Right lobe of liver (tissue), 4 donors: ENCODE results near the gene SOBP.

Source experiments
- POLR2A ChIP-seq: fragments of 450-650 bp; IDR thresholded peaks from one replicate; pipeline ENCODE4 v1.6.1; 2017; ENCODE audit warnings: antibody characterized with exemption, mild to moderate bottlenecking
- TF ChIP-seq, protein P1 (sequence below), 4 donors: fragments of 200-600 bp in 3 of 4; fragments of 450-650 bp in 1 of 4; IDR thresholded peaks; one replicate each; pipeline versions ENCODE4 v1.5.1 to v1.8.0; 2016 to 2022; ENCODE audit warnings: antibody characterized with exemption in 4 of 4, mild to moderate bottlenecking in 2 of 4
- donor health status: DM: no; HTN: no; CAD: no.
- donor health status: DM: no; HTN: no; CAD: no.
- donor health status: DM: no; HTN: yes; CAD: no.

DNA sequence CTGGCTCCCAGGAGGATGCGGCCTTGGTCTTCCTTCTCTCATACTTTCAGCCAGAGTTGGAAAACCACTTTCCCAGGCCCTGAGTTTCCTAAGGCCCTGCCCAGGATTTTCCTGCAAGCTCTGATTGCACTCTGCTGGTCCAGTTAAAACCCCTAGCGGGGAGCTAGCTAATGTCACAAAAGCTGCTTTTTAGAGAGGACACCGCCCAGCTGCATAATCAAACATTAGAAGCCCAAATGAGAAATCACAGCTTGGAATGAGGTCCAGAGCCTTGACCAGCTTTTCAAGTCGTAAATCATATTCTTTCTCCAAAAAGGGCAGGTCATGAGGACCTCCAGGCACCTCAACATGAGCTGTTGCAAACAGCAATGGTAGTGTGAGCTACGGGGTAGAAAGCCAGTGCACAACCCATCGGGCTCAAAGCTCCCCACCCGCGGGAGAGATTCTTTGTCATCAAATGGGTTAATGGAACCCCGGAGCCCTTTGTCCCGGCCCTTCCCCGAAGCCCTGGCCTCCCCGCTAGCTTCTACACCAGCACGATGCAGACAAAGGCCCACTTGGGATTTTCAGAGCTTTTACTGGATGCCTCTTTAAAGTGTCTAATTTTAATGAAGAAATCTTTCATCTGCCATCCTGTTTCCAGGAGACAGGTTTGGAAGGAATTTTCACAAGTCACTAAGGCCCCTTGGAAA, 200.2 kb downstream of the SOBP start:
- TF ChIP-seq, protein P1, sequence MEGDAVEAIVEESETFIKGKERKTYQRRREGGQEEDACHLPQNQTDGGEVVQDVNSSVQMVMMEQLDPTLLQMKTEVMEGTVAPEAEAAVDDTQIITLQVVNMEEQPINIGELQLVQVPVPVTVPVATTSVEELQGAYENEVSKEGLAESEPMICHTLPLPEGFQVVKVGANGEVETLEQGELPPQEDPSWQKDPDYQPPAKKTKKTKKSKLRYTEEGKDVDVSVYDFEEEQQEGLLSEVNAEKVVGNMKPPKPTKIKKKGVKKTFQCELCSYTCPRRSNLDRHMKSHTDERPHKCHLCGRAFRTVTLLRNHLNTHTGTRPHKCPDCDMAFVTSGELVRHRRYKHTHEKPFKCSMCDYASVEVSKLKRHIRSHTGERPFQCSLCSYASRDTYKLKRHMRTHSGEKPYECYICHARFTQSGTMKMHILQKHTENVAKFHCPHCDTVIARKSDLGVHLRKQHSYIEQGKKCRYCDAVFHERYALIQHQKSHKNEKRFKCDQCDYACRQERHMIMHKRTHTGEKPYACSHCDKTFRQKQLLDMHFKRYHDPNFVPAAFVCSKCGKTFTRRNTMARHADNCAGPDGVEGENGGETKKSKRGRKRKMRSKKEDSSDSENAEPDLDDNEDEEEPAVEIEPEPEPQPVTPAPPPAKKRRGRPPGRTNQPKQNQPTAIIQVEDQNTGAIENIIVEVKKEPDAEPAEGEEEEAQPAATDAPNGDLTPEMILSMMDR (IDR thresholded peaks at IDR 0.05) = no peak
- TF ChIP-seq POLR2A = no peak
